HG03565 (cell line): Measurements from ENCODE around the gene CTAGE9.
"Not testable (repeated sequence)": the region's sequence is repeated elsewhere in the genome, so short reads cannot be mapped to it uniquely, and the experiment has no call there.

Experiments used
- ATAC-seq: cut with Tn5 transposase; IDR thresholded peaks from one replicate; pipeline ENCODE4 v1.9.1; 2021; ENCODE audit warnings: mild to moderate bottlenecking, moderate library complexity; ENCODE audit not compliant: unreplicated experiment

The CTAGE9 gene

GRCh38 chr6:131730264-131730663 is 19.4 kb upstream of the CTAGE9 start:
- ATAC-seq: no peak

GRCh38 chr6:131729550-131729949 is 18.7 kb upstream of the CTAGE9 start:
- no peak for ATAC-seq

GRCh38 chr6:131728296-131728939 is 17.6 kb upstream of the CTAGE9 start:
- ATAC-seq: no peak

GRCh38 chr6:131727868-131728267 is 17.1 kb upstream of the CTAGE9 start:
- no peak for ATAC-seq

GRCh38 chr6:131727467-131727866 is 16.6 kb upstream of the CTAGE9 start:
- no peak for ATAC-seq

- ATAC-seq: no peak
Measured at GRCh38 chr6:131724114-131724513, 13.3 kb upstream of the CTAGE9 start.

GRCh38 chr6:131721161-131721560 is 10.3 kb upstream of the CTAGE9 start:
- no peak for ATAC-seq

GRCh38 chr6:131717836-131718542 is 7.2 kb upstream of the CTAGE9 start:
- ATAC-seq: no peak

- ATAC-seq: not testable (repeated sequence)
Measured at GRCh38 chr6:131715567-131715966, 4.8 kb upstream of the CTAGE9 start.

GRCh38 chr6:131703905-131704304 is 6.9 kb downstream of the CTAGE9 start:
- ATAC-seq: not testable (repeated sequence)

- not testable (repeated sequence) for ATAC-seq
Measured at GRCh38 chr6:131700851-131701250, 10.0 kb downstream of the CTAGE9 start.

GRCh38 chr6:131696956-131697355 is 13.9 kb downstream of the CTAGE9 start:
- no peak for ATAC-seq

- ATAC-seq: peak; percentile 90
Measured at GRCh38 chr6:131694832-131695426, 15.9 kb downstream of the CTAGE9 start.

GRCh38 chr6:131693384-131693783 is 17.4 kb downstream of the CTAGE9 start:
- no peak for ATAC-seq

GRCh38 chr6:131692589-131692988 is 18.2 kb downstream of the CTAGE9 start:
- no peak for ATAC-seq

- ATAC-seq: no peak
Measured at GRCh38 chr6:131692031-131692430, 18.8 kb downstream of the CTAGE9 start.

GRCh38 chr6:131688286-131688685 is 22.5 kb downstream of the CTAGE9 start:
- ATAC-seq: peak; percentile 69

- ATAC-seq: no peak
Measured at GRCh38 chr6:131687022-131687421, 23.8 kb downstream of the CTAGE9 start.

- ATAC-seq: peak; percentile 70
Measured at GRCh38 chr6:131685266-131685780, 25.5 kb downstream of the CTAGE9 start.

GRCh38 chr6:131683479-131683878 is 27.3 kb downstream of the CTAGE9 start:
- peak; percentile 59 for ATAC-seq

- no peak for ATAC-seq
Measured at GRCh38 chr6:131682442-131682841, 28.4 kb downstream of the CTAGE9 start.

- no peak for ATAC-seq
Measured at GRCh38 chr6:131681585-131681984, 29.2 kb downstream of the CTAGE9 start.
